OCI-LY7 (cell line): ENCODE results near the gene NUP205. TPM values are rescaled to one million over a fixed set of nuclear protein-coding genes. Genes with fewer than 3 reads are reported as not detected.

ENCODE experiments used
- BruUV-seq: library from RNA; stranded (reverse); fragments of 400-500 nt; replicated peaks from 2 replicates; lab custom pipeline; 2021; lab: Mats Ljungman, UMichigan
- CTCF ChIA-PET: fragments of 300-600 bp; sonication (Branson Sonifier 250); formaldehyde crosslinking; loops from one replicate; lab custom pipeline; 2022; ENCODE audit warnings: antibody characterized with exemption; ENCODE audit not compliant: unreplicated experiment; lab: Charles Lee
- POLR2A ChIA-PET: fragments of 300-600 bp; sonication (Branson Sonifier 250); formaldehyde crosslinking; loops from one replicate; lab custom pipeline; 2022; ENCODE audit warnings: antibody characterized with exemption; lab: Charles Lee
- DNase-seq: peaks from one replicate; pipeline ENCODE4 v3.0.0-alpha.2; 2015; ENCODE audit warnings: low spot score
- H2AFZ ChIP-seq: fragments of 200-600 bp; sonication (generic), shearing (Covaris generic); 2 replicates; pipeline ENCODE4 v1.6.1; 2014; ENCODE audit warnings: mild to moderate bottlenecking, antibody characterized with exemption, low read length, moderate library complexity
- H3K27ac ChIP-seq: fragments of 200-600 bp; sonication (generic); 2 replicates; pipeline ENCODE4 v1.5.1; 2014; ENCODE audit warnings: mixed run types, low read depth, mild to moderate bottlenecking, moderate library complexity, low read length, inconsistent platforms; ENCODE audit not compliant: poor library complexity, severe bottlenecking
- H3K36me3 ChIP-seq: fragments of 200-600 bp; sonication (generic); 2 replicates; pipeline ENCODE4 v1.6.1; 2014; ENCODE audit warnings: mild to moderate bottlenecking, antibody characterized with exemption, low read length, moderate library complexity, mixed read lengths; ENCODE audit not compliant: insufficient read depth
- H3K4me1 ChIP-seq: fragments of 200-600 bp; sonication (generic); 2 replicates; pipeline ENCODE4 v1.5.1; 2014; ENCODE audit warnings: mild to moderate bottlenecking, low read length; ENCODE audit not compliant: insufficient read depth, poor library complexity, severe bottlenecking
- H3K4me2 ChIP-seq: fragments of 200-600 bp; sonication (generic); 2 replicates; pipeline ENCODE4 v1.6.1; 2014; ENCODE audit warnings: mild to moderate bottlenecking, low read length
- H3K4me3 ChIP-seq: fragments of 200-600 bp; sonication (generic); 2 replicates; pipeline ENCODE4 v1.5.1; 2014; ENCODE audit warnings: mild to moderate bottlenecking, low read depth, low read length; ENCODE audit not compliant: poor library complexity, severe bottlenecking
- H3K79me2 ChIP-seq: fragments of 200-600 bp; sonication (generic); 2 replicates; pipeline ENCODE4 v1.6.1; 2016; ENCODE audit warnings: low read depth, mild to moderate bottlenecking, low read length, moderate library complexity, mixed read lengths; ENCODE audit not compliant: insufficient read depth
- H3K9me2 ChIP-seq: fragments of 200-600 bp; sonication (generic); 2 replicates; pipeline ENCODE4 v1.6.1; 2016; ENCODE audit warnings: mild to moderate bottlenecking, low read length, mixed read lengths; ENCODE audit not compliant: insufficient read depth
- H3K9me3 ChIP-seq: fragments of 200-600 bp; sonication (generic); 2 replicates; pipeline ENCODE4 v1.6.1; 2014; ENCODE audit warnings: mild to moderate bottlenecking, mixed run types, low read length, mixed read lengths
- H4K20me1 ChIP-seq: fragments of 200-600 bp; sonication (generic); 2 replicates; pipeline ENCODE4 v1.6.1; 2014; ENCODE audit warnings: mild to moderate bottlenecking, antibody characterized with exemption, low read length, moderate library complexity, mixed read lengths; ENCODE audit not compliant: insufficient read depth
- CTCF ChIP-seq: fragments of 200-600 bp; sonication (generic); conservative IDR thresholded peaks from 2 replicates; pipeline ENCODE4 v1.5.1; 2014; ENCODE audit warnings: mild to moderate bottlenecking, antibody characterized with exemption, low read length, moderate library complexity, mixed read lengths
- EZH2phosphoT487 ChIP-seq: fragments of 200-600 bp; sonication (generic); IDR thresholded peaks from 2 replicates; pipeline ENCODE4 v1.6.1; 2018; ENCODE audit warnings: low read depth, borderline replicate concordance, mild to moderate bottlenecking, mixed run types, antibody characterized with exemption, low read length, moderate library complexity, mixed read lengths
- intact Hi-C: fragments of 100-400 bp; cut with micrococcal nuclease; formaldehyde crosslinking; loops from one replicate; pipeline ENCODE4 v1.10.0; 2022; ENCODE audit not compliant: unreplicated experiment
- total RNA-seq, 2 experiments: library from RNA; depleted of rRNA in 1 of 2; stranded (reverse); fragments of >200 nt in 1 of 2; shearing (Covaris generic) in 1 of 2; gene quantifications; 2 replicates each; pipeline ENCODE4 v1.2.3, GENCODE V29; 2014 to 2022

The NUP205 gene
- total RNA-seq, 2 experiments from 2014 or later = 115 to 132 TPM

GRCh38 chr7:135519233-135519688, 38.5 kb upstream of the NUP205 start:
- BruUV-seq = no TSS peak
- H3K4me2 ChIP-seq = no peak overlapping the region

GRCh38 chr7:135519871-135520270, 37.8 kb upstream of the NUP205 start:
- ChIA-PET CTCF (no interaction called here), POLR2A (interaction anchor here (0.6 to 1.2 kb wide), 3 partner anchors 31 to 202 kb away, joined by 3 to 5 read pairs (median 4); no protein-coding TSS in a partner anchor)
- Histone ChIP-seq H4K20me1 (no peaks in the 10 kb centered on the region), H3K79me2 (no peaks in the 10 kb centered on the region), H3K36me3 (no peaks in the 10 kb centered on the region), H3K4me1 (no peaks in the 10 kb centered on the region), H3K9me2 (no peaks in the 10 kb centered on the region), H3K4me2 (no peak overlapping the region), H2AFZ (no peak overlapping the region), H3K4me3 (no peak overlapping the region), H3K27ac (no peak overlapping the region), H3K9me3 (no peaks in the 10 kb centered on the region)
- no peak for DNase-seq
- intact Hi-C loops = no loop called here
- TF ChIP-seq CTCF = no peak
- no peak for TF ChIP-seq EZH2phosphoT487
- BruUV-seq = no TSS peak

More at GRCh38 chr7:135519233-135519688, 38.5 kb upstream of the NUP205 start:
- ChIA-PET CTCF (no interaction called here), POLR2A (interaction anchor here (0.6 to 1.2 kb wide), 2 partner anchors 31 to 202 kb away, joined by 3 to 4 read pairs; no protein-coding TSS in a partner anchor)
- no peaks in the 10 kb centered on the region for H3K4me1 ChIP-seq
- H3K79me2 ChIP-seq = no peaks in the 10 kb centered on the region
- no peak overlapping the region for H2AFZ ChIP-seq
- H3K36me3 ChIP-seq = no peaks in the 10 kb centered on the region
- TF ChIP-seq CTCF (no peak), EZH2phosphoT487 (no peak)
- DNase-seq = no peak
- no peak overlapping the region for H3K4me3 ChIP-seq
- H4K20me1 ChIP-seq = no peaks in the 10 kb centered on the region
- H3K27ac ChIP-seq = no peak overlapping the region
- no peaks in the 10 kb centered on the region for H3K9me3 ChIP-seq
- intact Hi-C loops = no loop called here
- no peaks in the 10 kb centered on the region for H3K9me2 ChIP-seq

GRCh38 chr7:135522509-135522908, 35.2 kb upstream of the NUP205 start:
- H3K27ac ChIP-seq = no peak overlapping the region
- no peak overlapping the region for H3K4me3 ChIP-seq
- ChIA-PET POLR2A (interaction anchor here (0.6 to 1.1 kb wide), 5 partner anchors 16 to 131 kb away, joined by 3 to 4 read pairs (median 3); no protein-coding TSS in a partner anchor), CTCF (no interaction called here)
- H2AFZ ChIP-seq = no peak overlapping the region
- DNase-seq = no peak
- no peaks in the 10 kb centered on the region for H3K4me1 ChIP-seq
- no peaks in the 10 kb centered on the region for H3K9me2 ChIP-seq
- H3K79me2 ChIP-seq = no peaks in the 10 kb centered on the region
- no peaks in the 10 kb centered on the region for H3K9me3 ChIP-seq
- H4K20me1 ChIP-seq = no peaks in the 10 kb centered on the region
- TF ChIP-seq EZH2phosphoT487 (no peak), CTCF (no peak)
- H3K36me3 ChIP-seq = no peaks in the 10 kb centered on the region
- no peak overlapping the region for H3K4me2 ChIP-seq
- BruUV-seq = no TSS peak
- intact Hi-C loops = no loop called here
